ENCODE data around the gene ILDR1. TPM values are rescaled to one million over a fixed set of nuclear protein-coding genes. Genes with fewer than 3 reads are reported as not detected.

ILDR1 gene
- total and polyA plus RNA-seq, 10 of the 15 experiments (the other 5 are each of a cell fraction or from before 2014, with no cell fraction given), result 1.3 to 12.0 (median 7.0) TPM

DNA sequence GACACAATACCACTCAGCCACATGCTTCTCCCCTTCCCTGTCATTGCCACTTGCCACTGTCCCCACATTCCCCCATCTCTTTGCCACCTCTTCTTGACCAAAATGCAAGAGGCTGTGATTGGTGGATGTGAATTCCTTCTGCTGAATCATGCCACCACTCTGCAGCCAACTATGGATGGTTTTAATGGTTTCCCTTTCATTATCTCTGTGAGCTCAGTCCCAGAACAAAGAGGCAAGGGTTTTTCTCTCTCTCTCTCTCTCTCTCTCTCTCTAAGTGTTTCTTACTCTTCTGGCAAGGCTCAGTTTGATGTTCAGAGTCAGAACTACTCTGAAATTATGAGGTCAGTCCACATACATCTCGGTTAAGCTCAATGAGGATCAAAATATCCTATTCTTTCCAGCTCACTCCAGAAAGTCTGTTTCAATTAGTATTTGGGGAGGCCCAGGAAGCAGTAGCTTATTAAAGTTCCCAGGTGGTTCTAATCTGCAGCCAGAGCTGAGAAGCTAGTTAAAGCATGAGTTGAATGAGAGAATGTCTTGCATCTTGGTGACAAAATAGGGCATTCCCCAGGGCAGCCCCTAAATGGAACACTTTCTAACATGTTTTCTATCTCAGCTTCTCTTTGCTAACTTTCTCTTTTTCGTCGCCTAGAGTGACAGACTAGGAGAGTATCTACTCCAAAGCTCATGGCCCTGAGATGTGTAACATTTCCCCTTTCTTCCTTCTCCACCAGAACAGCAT lies 8.5 kb upstream of the ILDR1 start (continued):
- TF ChIP-seq BACH1 (IDR thresholded peaks at IDR 0.05; ENCODE audit: borderline replicate concordance), result no peak
- TF ChIP-seq CREB1 (IDR thresholded peaks at IDR 0.05; ENCODE audit: low read depth), result no peak
- TF ChIP-seq EZH2 (IDR thresholded peaks at IDR 0.05; ENCODE audit: borderline replicate concordance, control insufficient read depth, low read depth, low read length), result no peak
- peak; percentile 86 for TF ChIP-seq NFIC (IDR thresholded peaks at IDR 0.05; ENCODE audit: low read depth, low read length)
- TF ChIP-seq ZNF687 (IDR thresholded peaks at IDR 0.05), result no peak
- TF ChIP-seq USF1 (IDR thresholded peaks at IDR 0.05; ENCODE audit: borderline replicate concordance, extremely low read length, insufficient read depth, low read depth, low read length), result peak; percentile 10
- TF ChIP-seq, protein P1, sequence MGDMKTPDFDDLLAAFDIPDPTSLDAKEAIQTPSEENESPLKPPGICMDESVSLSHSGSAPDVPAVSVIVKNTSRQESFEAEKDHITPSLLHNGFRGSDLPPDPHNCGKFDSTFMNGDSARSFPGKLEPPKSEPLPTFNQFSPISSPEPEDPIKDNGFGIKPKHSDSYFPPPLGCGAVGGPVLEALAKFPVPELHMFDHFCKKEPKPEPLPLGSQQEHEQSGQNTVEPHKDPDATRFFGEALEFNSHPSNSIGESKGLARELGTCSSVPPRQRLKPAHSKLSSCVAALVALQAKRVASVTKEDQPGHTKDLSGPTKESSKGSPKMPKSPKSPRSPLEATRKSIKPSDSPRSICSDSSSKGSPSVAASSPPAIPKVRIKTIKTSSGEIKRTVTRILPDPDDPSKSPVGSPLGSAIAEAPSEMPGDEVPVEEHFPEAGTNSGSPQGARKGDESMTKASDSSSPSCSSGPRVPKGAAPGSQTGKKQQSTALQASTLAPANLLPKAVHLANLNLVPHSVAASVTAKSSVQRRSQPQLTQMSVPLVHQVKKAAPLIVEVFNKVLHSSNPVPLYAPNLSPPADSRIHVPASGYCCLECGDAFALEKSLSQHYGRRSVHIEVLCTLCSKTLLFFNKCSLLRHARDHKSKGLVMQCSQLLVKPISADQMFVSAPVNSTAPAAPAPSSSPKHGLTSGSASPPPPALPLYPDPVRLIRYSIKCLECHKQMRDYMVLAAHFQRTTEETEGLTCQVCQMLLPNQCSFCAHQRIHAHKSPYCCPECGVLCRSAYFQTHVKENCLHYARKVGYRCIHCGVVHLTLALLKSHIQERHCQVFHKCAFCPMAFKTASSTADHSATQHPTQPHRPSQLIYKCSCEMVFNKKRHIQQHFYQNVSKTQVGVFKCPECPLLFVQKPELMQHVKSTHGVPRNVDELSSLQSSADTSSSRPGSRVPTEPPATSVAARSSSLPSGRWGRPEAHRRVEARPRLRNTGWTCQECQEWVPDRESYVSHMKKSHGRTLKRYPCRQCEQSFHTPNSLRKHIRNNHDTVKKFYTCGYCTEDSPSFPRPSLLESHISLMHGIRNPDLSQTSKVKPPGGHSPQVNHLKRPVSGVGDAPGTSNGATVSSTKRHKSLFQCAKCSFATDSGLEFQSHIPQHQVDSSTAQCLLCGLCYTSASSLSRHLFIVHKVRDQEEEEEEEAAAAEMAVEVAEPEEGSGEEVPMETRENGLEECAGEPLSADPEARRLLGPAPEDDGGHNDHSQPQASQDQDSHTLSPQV (IDR thresholded peaks at IDR 0.05), result no peak
- no peak for TF ChIP-seq TCF3 (IDR thresholded peaks at IDR 0.05; ENCODE audit: borderline replicate concordance, insufficient read depth, low read depth, low read length)
- TF ChIP-seq, protein P2, sequence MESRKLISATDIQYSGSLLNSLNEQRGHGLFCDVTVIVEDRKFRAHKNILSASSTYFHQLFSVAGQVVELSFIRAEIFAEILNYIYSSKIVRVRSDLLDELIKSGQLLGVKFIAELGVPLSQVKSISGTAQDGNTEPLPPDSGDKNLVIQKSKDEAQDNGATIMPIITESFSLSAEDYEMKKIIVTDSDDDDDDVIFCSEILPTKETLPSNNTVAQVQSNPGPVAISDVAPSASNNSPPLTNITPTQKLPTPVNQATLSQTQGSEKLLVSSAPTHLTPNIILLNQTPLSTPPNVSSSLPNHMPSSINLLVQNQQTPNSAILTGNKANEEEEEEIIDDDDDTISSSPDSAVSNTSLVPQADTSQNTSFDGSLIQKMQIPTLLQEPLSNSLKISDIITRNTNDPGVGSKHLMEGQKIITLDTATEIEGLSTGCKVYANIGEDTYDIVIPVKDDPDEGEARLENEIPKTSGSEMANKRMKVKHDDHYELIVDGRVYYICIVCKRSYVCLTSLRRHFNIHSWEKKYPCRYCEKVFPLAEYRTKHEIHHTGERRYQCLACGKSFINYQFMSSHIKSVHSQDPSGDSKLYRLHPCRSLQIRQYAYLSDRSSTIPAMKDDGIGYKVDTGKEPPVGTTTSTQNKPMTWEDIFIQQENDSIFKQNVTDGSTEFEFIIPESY (IDR thresholded peaks at IDR 0.05), result no peak
- TF ChIP-seq JUND (IDR thresholded peaks at IDR 0.05; ENCODE audit: low read depth, low read length), result no peak
- TF ChIP-seq, protein P3, sequence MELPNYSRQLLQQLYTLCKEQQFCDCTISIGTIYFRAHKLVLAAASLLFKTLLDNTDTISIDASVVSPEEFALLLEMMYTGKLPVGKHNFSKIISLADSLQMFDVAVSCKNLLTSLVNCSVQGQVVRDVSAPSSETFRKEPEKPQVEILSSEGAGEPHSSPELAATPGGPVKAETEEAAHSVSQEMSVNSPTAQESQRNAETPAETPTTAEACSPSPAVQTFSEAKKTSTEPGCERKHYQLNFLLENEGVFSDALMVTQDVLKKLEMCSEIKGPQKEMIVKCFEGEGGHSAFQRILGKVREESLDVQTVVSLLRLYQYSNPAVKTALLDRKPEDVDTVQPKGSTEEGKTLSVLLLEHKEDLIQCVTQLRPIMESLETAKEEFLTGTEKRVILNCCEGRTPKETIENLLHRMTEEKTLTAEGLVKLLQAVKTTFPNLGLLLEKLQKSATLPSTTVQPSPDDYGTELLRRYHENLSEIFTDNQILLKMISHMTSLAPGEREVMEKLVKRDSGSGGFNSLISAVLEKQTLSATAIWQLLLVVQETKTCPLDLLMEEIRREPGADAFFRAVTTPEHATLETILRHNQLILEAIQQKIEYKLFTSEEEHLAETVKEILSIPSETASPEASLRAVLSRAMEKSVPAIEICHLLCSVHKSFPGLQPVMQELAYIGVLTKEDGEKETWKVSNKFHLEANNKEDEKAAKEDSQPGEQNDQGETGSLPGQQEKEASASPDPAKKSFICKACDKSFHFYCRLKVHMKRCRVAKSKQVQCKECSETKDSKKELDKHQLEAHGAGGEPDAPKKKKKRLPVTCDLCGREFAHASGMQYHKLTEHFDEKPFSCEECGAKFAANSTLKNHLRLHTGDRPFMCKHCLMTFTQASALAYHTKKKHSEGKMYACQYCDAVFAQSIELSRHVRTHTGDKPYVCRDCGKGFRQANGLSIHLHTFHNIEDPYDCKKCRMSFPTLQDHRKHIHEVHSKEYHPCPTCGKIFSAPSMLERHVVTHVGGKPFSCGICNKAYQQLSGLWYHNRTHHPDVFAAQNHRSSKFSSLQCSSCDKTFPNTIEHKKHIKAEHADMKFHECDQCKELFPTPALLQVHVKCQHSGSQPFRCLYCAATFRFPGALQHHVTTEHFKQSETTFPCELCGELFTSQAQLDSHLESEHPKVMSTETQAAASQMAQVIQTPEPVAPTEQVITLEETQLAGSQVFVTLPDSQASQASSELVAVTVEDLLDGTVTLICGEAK (IDR thresholded peaks at IDR 0.05; ENCODE audit: borderline replicate concordance), result 0 out of 2 replicates have a peak, but pooled peaks have one; percentile 20
- TF ChIP-seq BRCA1 (IDR thresholded peaks at IDR 0.05; ENCODE audit: low read depth, low read length), result no peak
